IMR-90 (cell line): ENCODE data around the gene LRRC8E. TPM values are rescaled to one million over a fixed set of nuclear protein-coding genes. Genes with fewer than 3 reads are reported as not detected.

Source experiments
- CTCF ChIP-seq: conservative IDR thresholded peaks from 2 replicates; pipeline ENCODE4 v1.5.1; 2012; ENCODE audit warnings: mild to moderate bottlenecking, low read depth, low read length, improper control_type of control experiment
- polyA plus RNA-seq, 3 experiments: library from polyadenylated mRNA; depleted of rRNA; stranded (reverse); fragments of >200 nt; gene quantifications; 2 replicates each; pipeline ENCODE4 v1.2.3, GENCODE V29; 2012; ENCODE audit warnings: low replicate concordance in 1 of 3
- total RNA-seq: library from RNA; depleted of rRNA; stranded (reverse); fragments of >200 nt; gene quantifications from 2 replicates; pipeline ENCODE4 v1.2.3, GENCODE V29; 2012

Gene LRRC8E
- total and polyA plus RNA-seq, 2 of the 4 experiments (the other 2 are of a cell fraction) = 6.4 to 7.2 TPM

- TF ChIP-seq CTCF = no peak
Observed at GRCh38 chr19:7943444-7944176, 55.3 kb downstream of the LRRC8E start, which contains the start of gene TIMM44 (continued).
